HepG2 (cell line): ENCODE results near the gene DUSP2. TPM values are rescaled to one million over a fixed set of nuclear protein-coding genes. Genes with fewer than 3 reads are reported as not detected.
A peak's percentile ranks its signal among the peaks of the same experiment; 100 is the strongest.

Experiments
- NBN ChIP-seq: fragments of 450-650 bp; conservative IDR thresholded peaks from 2 replicates; pipeline ENCODE4 v1.6.1; 2017
- RBAK ChIP-seq: sonication (generic); formaldehyde crosslinking; IDR thresholded peaks from 2 replicates; pipeline ENCODE4 v1.5.1; 2020; ENCODE audit warnings: mild to moderate bottlenecking, missing genetic modification reagents
- ZNF337 ChIP-seq: sonication (generic); formaldehyde crosslinking; IDR thresholded peaks from 2 replicates; pipeline ENCODE4 v1.5.1; 2020; ENCODE audit warnings: missing genetic modification reagents, low read depth, mild to moderate bottlenecking, borderline replicate concordance
- ZNF772 ChIP-seq: sonication (generic); formaldehyde crosslinking; IDR thresholded peaks from 2 replicates; pipeline ENCODE4 v1.5.0; 2020; ENCODE audit warnings: mild to moderate bottlenecking, missing genetic modification reagents
- polyA plus RNA-seq, 8 experiments: library from polyadenylated mRNA; depleted of rRNA in 3 of 8; stranded (reverse) in 7 of 8; unstranded in 1 of 8; fragments of >200 nt; fragmentation: Illumina TruSeq in 4 of 8; extraction: Trizol in 4 of 8; gene quantifications; 2 replicates each; pipeline versions ENCODE4 v1.2.1 to v1.2.3, GENCODE V29; 2011 to 2016; ENCODE audit warnings: low read depth in 4 of 8, missing spikeins in 1 of 8, mixed read lengths in 1 of 8; ENCODE audit not compliant: insufficient read depth in 1 of 8
- total RNA-seq, 5 experiments: library from RNA; depleted of rRNA; stranded (reverse); fragments of >200 nt; fragmentation: Illumina TruSeq; extraction: Trizol; gene quantifications; 2 replicates each; pipeline ENCODE4 v1.2.3, GENCODE V29; 2016; ENCODE audit warnings: low read depth in 1 of 5
- TF ChIP-seq, protein P1 (sequence below): IDR thresholded peaks from 2 replicates; pipeline ENCODE4 v1.6.1; 2016; ENCODE audit warnings: low read depth, missing genetic modification reagents, missing compliant biosample characterization
- TF ChIP-seq, protein P2 (sequence below): sonication (generic); formaldehyde crosslinking; IDR thresholded peaks from 2 replicates; pipeline ENCODE4 v1.5.1; 2020; ENCODE audit warnings: mild to moderate bottlenecking, missing genetic modification reagents, moderate library complexity
- TF ChIP-seq, protein P3 (sequence below): sonication (generic); formaldehyde crosslinking; IDR thresholded peaks from 2 replicates; pipeline ENCODE4 v1.4.0; 2020; ENCODE audit warnings: mild to moderate bottlenecking, missing genetic modification reagents, borderline replicate concordance
- TF ChIP-seq, protein P4 (sequence below): sonication (generic); formaldehyde crosslinking; IDR thresholded peaks from 2 replicates; pipeline ENCODE4 v1.5.0; 2020; ENCODE audit warnings: mild to moderate bottlenecking, missing genetic modification reagents, moderate library complexity

The DUSP2 gene
- total and polyA plus RNA-seq, 2 of the 13 experiments (the other 11 are each of a cell fraction or from before 2014, with no cell fraction given): not detected

DNA sequence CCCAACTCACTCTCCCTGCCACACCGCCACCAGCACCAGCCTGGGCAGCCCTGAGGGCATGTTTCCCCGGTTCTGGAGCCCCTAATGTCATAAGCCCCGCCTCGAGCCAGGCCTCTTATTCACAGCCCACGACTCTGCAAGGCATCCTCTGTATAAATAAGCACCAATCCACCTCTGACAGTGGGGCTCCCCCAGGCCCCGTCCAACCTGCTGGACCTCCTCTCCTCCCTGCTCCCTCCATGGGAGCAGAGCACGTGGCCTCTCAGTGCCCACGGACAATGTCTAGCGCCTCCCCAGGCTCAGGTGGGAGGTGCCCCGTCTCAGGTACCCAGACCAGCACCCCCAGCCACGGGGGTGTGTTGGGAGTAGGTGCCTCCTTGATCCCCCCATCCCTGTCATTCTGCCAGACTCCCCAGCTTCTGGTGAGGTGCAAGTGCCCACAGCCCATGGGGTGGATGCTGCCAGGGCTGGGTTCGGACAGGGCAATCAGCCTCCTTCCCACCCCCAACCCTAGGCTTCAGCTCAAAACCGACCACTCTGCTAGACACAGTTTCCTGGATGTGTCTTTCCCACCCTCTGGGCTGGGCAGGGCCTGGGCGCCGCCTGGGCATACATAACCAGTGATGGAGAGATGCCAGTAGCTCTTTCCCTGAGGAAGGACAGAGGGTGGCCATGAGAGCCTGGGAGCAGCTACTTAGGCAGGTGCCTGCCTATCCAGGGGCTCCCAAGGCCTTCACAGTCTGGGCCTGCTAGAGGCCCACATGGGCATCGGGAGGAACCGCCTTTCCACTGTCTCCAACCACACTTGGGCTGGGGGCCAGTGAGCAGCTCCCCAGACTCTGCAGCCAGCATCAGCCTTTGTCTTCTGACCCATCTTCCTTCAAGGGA, 27.3 kb downstream of the DUSP2 start (continued):
- TF ChIP-seq, protein P1, sequence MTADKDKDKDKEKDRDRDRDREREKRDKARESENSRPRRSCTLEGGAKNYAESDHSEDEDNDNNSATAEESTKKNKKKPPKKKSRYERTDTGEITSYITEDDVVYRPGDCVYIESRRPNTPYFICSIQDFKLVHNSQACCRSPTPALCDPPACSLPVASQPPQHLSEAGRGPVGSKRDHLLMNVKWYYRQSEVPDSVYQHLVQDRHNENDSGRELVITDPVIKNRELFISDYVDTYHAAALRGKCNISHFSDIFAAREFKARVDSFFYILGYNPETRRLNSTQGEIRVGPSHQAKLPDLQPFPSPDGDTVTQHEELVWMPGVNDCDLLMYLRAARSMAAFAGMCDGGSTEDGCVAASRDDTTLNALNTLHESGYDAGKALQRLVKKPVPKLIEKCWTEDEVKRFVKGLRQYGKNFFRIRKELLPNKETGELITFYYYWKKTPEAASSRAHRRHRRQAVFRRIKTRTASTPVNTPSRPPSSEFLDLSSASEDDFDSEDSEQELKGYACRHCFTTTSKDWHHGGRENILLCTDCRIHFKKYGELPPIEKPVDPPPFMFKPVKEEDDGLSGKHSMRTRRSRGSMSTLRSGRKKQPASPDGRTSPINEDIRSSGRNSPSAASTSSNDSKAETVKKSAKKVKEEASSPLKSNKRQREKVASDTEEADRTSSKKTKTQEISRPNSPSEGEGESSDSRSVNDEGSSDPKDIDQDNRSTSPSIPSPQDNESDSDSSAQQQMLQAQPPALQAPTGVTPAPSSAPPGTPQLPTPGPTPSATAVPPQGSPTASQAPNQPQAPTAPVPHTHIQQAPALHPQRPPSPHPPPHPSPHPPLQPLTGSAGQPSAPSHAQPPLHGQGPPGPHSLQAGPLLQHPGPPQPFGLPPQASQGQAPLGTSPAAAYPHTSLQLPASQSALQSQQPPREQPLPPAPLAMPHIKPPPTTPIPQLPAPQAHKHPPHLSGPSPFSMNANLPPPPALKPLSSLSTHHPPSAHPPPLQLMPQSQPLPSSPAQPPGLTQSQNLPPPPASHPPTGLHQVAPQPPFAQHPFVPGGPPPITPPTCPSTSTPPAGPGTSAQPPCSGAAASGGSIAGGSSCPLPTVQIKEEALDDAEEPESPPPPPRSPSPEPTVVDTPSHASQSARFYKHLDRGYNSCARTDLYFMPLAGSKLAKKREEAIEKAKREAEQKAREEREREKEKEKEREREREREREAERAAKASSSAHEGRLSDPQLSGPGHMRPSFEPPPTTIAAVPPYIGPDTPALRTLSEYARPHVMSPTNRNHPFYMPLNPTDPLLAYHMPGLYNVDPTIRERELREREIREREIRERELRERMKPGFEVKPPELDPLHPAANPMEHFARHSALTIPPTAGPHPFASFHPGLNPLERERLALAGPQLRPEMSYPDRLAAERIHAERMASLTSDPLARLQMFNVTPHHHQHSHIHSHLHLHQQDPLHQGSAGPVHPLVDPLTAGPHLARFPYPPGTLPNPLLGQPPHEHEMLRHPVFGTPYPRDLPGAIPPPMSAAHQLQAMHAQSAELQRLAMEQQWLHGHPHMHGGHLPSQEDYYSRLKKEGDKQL: no peak
- TF ChIP-seq NBN (no peak), ZNF772 (CRISPR knock-in tag) (no peak), ZNF337 (CRISPR knock-in tag) (no peak), RBAK (CRISPR knock-in tag) (no peak)
- TF ChIP-seq, protein P2, sequence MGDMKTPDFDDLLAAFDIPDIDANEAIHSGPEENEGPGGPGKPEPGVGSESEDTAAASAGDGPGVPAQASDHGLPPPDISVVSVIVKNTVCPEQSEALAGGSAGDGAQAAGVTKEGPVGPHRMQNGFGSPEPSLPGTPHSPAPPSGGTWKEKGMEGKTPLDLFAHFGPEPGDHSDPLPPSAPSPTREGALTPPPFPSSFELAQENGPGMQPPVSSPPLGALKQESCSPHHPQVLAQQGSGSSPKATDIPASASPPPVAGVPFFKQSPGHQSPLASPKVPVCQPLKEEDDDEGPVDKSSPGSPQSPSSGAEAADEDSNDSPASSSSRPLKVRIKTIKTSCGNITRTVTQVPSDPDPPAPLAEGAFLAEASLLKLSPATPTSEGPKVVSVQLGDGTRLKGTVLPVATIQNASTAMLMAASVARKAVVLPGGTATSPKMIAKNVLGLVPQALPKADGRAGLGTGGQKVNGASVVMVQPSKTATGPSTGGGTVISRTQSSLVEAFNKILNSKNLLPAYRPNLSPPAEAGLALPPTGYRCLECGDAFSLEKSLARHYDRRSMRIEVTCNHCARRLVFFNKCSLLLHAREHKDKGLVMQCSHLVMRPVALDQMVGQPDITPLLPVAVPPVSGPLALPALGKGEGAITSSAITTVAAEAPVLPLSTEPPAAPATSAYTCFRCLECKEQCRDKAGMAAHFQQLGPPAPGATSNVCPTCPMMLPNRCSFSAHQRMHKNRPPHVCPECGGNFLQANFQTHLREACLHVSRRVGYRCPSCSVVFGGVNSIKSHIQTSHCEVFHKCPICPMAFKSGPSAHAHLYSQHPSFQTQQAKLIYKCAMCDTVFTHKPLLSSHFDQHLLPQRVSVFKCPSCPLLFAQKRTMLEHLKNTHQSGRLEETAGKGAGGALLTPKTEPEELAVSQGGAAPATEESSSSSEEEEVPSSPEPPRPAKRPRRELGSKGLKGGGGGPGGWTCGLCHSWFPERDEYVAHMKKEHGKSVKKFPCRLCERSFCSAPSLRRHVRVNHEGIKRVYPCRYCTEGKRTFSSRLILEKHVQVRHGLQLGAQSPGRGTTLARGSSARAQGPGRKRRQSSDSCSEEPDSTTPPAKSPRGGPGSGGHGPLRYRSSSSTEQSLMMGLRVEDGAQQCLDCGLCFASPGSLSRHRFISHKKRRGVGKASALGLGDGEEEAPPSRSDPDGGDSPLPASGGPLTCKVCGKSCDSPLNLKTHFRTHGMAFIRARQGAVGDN: peak; percentile 2; the same call in 1 of the 2 replicates
- TF ChIP-seq, protein P3, sequence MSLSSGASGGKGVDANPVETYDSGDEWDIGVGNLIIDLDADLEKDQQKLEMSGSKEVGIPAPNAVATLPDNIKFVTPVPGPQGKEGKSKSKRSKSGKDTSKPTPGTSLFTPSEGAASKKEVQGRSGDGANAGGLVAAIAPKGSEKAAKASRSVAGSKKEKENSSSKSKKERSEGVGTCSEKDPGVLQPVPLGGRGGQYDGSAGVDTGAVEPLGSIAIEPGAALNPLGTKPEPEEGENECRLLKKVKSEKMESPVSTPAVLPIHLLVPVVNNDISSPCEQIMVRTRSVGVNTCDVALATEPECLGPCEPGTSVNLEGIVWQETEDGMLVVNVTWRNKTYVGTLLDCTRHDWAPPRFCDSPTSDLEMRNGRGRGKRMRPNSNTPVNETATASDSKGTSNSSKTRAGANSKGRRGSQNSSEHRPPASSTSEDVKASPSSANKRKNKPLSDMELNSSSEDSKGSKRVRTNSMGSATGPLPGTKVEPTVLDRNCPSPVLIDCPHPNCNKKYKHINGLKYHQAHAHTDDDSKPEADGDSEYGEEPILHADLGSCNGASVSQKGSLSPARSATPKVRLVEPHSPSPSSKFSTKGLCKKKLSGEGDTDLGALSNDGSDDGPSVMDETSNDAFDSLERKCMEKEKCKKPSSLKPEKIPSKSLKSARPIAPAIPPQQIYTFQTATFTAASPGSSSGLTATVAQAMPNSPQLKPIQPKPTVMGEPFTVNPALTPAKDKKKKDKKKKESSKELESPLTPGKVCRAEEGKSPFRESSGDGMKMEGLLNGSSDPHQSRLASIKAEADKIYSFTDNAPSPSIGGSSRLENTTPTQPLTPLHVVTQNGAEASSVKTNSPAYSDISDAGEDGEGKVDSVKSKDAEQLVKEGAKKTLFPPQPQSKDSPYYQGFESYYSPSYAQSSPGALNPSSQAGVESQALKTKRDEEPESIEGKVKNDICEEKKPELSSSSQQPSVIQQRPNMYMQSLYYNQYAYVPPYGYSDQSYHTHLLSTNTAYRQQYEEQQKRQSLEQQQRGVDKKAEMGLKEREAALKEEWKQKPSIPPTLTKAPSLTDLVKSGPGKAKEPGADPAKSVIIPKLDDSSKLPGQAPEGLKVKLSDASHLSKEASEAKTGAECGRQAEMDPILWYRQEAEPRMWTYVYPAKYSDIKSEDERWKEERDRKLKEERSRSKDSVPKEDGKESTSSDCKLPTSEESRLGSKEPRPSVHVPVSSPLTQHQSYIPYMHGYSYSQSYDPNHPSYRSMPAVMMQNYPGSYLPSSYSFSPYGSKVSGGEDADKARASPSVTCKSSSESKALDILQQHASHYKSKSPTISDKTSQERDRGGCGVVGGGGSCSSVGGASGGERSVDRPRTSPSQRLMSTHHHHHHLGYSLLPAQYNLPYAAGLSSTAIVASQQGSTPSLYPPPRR (CRISPR knock-in tag): no peak
- TF ChIP-seq, protein P4, sequence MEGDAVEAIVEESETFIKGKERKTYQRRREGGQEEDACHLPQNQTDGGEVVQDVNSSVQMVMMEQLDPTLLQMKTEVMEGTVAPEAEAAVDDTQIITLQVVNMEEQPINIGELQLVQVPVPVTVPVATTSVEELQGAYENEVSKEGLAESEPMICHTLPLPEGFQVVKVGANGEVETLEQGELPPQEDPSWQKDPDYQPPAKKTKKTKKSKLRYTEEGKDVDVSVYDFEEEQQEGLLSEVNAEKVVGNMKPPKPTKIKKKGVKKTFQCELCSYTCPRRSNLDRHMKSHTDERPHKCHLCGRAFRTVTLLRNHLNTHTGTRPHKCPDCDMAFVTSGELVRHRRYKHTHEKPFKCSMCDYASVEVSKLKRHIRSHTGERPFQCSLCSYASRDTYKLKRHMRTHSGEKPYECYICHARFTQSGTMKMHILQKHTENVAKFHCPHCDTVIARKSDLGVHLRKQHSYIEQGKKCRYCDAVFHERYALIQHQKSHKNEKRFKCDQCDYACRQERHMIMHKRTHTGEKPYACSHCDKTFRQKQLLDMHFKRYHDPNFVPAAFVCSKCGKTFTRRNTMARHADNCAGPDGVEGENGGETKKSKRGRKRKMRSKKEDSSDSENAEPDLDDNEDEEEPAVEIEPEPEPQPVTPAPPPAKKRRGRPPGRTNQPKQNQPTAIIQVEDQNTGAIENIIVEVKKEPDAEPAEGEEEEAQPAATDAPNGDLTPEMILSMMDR (CRISPR knock-in tag): peak; percentile 24; the same call in 1 of the 2 replicates
